Gastroesophageal sphincter (tissue), 4 donors: Measurements from ENCODE around the gene ARHGAP25. TPM values are rescaled to one million over a fixed set of nuclear protein-coding genes. Genes with fewer than 3 reads are reported as not detected.

Experiments
- ATAC-seq: fragments of 150-250 bp; one replicate; pipeline ENCODE4 v1.9.1; 2016; ENCODE audit warnings: mild to moderate bottlenecking, moderate library complexity
- H3K27ac ChIP-seq, 4 donors: fragments of 200-600 bp; sonication (generic) in 3 of 4; 1 replicate in 3 of 4; 2 replicates in 1 of 4; pipeline ENCODE4 v1.5.1; 2016 to 2019
- H3K27me3 ChIP-seq: fragments of 200-600 bp; sonication (generic); one replicate; pipeline ENCODE4 v1.5.1; 2019
- H3K36me3 ChIP-seq, 2 donors: fragments of 200-600 bp; sonication (generic); one replicate each; pipeline ENCODE4 v1.5.1; 2019; ENCODE audit warnings: control low read depth in 1 of 2
- H3K4me1 ChIP-seq, 3 donors: fragments of 200-600 bp; sonication (generic); 1 replicate in 2 of 3; 2 replicates in 1 of 3; pipeline ENCODE4 v1.5.1; 2016 to 2019; ENCODE audit warnings: control low read depth in 2 of 3
- H3K4me3 ChIP-seq, 2 donors: fragments of 200-600 bp; sonication (generic); one replicate each; pipeline ENCODE4 v1.5.1; 2019; ENCODE audit warnings: mild to moderate bottlenecking in 1 of 2, moderate library complexity in 1 of 2
- H3K9me3 ChIP-seq, 3 donors: fragments of 200-600 bp; sonication (generic); one replicate each; pipeline ENCODE4 v1.5.1; 2017 to 2019; ENCODE audit warnings: control low read depth in 2 of 3
- EP300 ChIP-seq: sonication (generic); formaldehyde crosslinking; IDR thresholded peaks from one replicate; pipeline ENCODE4 v1.6.1; 2017; ENCODE audit warnings: antibody characterized with exemption, mild to moderate bottlenecking
- POLR2A ChIP-seq, 2 donors: fragments of 450-650 bp; IDR thresholded peaks; one replicate each; pipeline ENCODE4 v1.6.1; 2017; ENCODE audit warnings: antibody characterized with exemption in 2 of 2, mild to moderate bottlenecking in 2 of 2, moderate library complexity in 1 of 2
- POLR2AphosphoS5 ChIP-seq: sonication (generic); formaldehyde crosslinking; IDR thresholded peaks from one replicate; pipeline ENCODE4 v1.6.1; 2017; ENCODE audit warnings: antibody characterized with exemption
- WGBS, 2 donors: methylation state at CpG; one replicate each; pipeline ENCODE4 v1.1.5; 2018; ENCODE audit warnings: low coverage in 1 of 2; 5-methylcytosine and 5-hydroxymethylcytosine counted together
- total RNA-seq, 4 donors: library from RNA; depleted of rRNA; stranded (reverse); fragments of >200 nt; gene quantifications; one replicate each; pipeline ENCODE4 v1.1.0, GENCODE V29; 2016
- TF ChIP-seq, protein P1 (sequence below), 4 experiments: fragments of 200-600 bp in 2 of 4; fragments of 450-650 bp in 2 of 4; sonication (generic) in 1 of 4; IDR thresholded peaks; one replicate each; pipeline ENCODE4 v1.5.1; 2017 to 2019; ENCODE audit warnings: antibody characterized with exemption in 4 of 4, mild to moderate bottlenecking in 2 of 4, moderate library complexity in 2 of 4

Gene ARHGAP25
- total RNA-seq, 4 donors from 2014 or later = 2.2 to 7.3 (median 4.4) TPM

DNA sequence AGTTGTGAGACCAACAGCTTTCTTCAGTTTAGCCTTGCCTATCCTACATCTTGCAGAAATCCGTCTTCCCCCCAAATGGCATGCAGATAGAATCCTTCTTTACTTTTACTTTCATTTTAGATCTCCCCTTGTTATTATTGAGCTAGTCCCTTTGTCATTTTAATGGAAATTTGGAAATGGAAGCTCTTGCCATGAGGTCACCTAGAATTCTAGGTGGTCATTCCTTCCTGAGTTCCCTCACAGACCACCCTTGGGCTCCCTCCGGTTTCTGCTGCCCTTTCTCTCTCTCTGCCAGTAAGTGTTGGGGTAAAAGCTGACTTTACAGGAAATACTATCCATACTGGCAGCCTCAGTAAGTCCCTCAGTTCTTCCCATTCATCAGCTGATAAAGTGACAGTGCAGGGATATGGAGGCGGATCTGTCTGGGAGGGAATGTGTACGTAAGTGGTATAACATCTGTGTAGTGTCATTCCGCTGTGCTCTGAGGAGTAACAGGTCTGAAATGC, 30.2 kb downstream of the ARHGAP25 start:
- Histone ChIP-seq H3K27me3 (no peaks in the 10 kb centered on the region), H3K36me3 (no peaks in the 10 kb centered on the region), H3K27ac (peak overlapping the region in 1 of 4 donors; percentile 5), H3K9me3 (no peaks in the 10 kb centered on the region), H3K4me3 (no peak overlapping the region), H3K4me1 (peaks cover 0 to 20% (median 0%) of the 10 kb centered on the region in 3 donors)
- TF ChIP-seq, protein P1, sequence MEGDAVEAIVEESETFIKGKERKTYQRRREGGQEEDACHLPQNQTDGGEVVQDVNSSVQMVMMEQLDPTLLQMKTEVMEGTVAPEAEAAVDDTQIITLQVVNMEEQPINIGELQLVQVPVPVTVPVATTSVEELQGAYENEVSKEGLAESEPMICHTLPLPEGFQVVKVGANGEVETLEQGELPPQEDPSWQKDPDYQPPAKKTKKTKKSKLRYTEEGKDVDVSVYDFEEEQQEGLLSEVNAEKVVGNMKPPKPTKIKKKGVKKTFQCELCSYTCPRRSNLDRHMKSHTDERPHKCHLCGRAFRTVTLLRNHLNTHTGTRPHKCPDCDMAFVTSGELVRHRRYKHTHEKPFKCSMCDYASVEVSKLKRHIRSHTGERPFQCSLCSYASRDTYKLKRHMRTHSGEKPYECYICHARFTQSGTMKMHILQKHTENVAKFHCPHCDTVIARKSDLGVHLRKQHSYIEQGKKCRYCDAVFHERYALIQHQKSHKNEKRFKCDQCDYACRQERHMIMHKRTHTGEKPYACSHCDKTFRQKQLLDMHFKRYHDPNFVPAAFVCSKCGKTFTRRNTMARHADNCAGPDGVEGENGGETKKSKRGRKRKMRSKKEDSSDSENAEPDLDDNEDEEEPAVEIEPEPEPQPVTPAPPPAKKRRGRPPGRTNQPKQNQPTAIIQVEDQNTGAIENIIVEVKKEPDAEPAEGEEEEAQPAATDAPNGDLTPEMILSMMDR (IDR thresholded peaks at IDR 0.05) = no peak
- TF ChIP-seq EP300 = no peak
- TF ChIP-seq POLR2A (IDR thresholded peaks at IDR 0.05) = no peak
- no peak for TF ChIP-seq POLR2AphosphoS5
- 43 to 54% methylated on average over 2 to 5 of the region's 5 CpGs for WGBS, 2 donors
- no peak for ATAC-seq

DNA sequence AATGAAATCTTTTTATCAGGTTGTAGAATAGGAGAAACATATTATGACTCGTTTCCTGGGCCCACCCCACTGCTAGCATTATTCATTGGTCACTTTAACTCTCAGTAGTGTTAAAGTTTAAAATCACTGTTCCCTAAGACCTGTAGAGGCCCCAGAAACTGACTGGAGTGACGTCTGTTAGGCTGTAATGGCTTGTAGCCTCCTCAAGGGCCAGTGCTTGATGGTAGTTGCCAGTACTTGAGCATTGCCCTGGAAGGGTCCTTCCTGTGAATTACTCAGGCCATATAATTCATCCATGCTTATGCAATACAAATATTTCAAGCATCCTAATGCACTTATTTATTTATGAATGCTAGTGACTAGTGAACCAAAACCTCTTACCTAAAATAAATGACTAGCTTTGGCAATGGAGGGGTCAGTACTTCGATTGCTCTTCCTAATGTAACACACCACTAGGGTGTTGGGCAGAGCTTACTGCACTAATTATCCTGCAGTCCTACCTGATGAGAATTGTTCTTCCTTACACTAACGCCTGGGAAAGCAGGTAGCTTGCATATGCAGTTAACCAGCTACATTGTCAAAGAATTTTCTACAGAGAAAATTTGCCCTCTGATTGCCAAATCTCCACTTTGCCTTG, 31.2 kb downstream of the ARHGAP25 start:
- H3K9me3 ChIP-seq = no peaks in the 10 kb centered on the region
- H3K27me3 ChIP-seq = no peaks in the 10 kb centered on the region
- TF ChIP-seq POLR2A (IDR thresholded peaks at IDR 0.05) (no peak), POLR2AphosphoS5 (no peak), EP300 (no peak)
- TF ChIP-seq, protein P1 (IDR thresholded peaks at IDR 0.05) = no peak
- H3K36me3 ChIP-seq = no peaks in the 10 kb centered on the region
- no peak for ATAC-seq
- peak overlapping the region in 1 of 4 donors; percentile 29 for H3K27ac ChIP-seq
- no peak overlapping the region for H3K4me3 ChIP-seq
- WGBS, 2 donors = 42 to 68% methylated on average over 2 to 3 of the region's 4 CpGs
- H3K4me1 ChIP-seq = peaks cover 0 to 24% (median 0%) of the 10 kb centered on the region in 3 donors

DNA sequence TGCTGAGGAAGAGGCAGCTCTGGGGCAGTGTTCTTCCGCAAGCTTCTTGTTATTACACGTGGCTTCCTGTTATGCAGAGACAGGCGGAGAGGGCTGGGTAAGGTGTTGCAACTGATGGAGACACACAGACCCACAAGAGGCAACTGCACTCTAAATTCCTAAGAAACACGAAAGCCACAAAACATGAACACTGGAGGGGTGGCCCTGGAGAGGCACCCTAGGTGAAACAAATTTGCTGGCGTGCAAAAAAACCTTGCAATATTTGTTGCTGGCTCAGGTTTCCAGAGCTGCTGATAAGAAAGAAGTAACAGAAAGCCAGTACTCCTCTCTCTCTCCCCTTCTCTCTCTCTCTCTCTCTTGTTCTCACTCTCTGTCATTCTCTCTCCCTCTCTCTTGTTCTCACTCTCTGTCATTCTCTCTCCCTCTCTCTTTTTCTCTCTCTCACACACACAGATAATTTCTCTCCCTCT, 31.8 kb downstream of the ARHGAP25 start:
- 47 to 73% methylated on average over 3 to 4 of the region's 5 CpGs for WGBS, 2 donors
- peak overlapping the region in 1 of 4 donors; percentile 9 for H3K27ac ChIP-seq
- no peaks in the 10 kb centered on the region for H3K9me3 ChIP-seq
- no peak for TF ChIP-seq POLR2A (IDR thresholded peaks at IDR 0.05)
- TF ChIP-seq EP300 = no peak
- TF ChIP-seq, protein P1 (IDR thresholded peaks at IDR 0.05) = no peak
- TF ChIP-seq POLR2AphosphoS5 = no peak
- no peaks in the 10 kb centered on the region for H3K36me3 ChIP-seq
- ATAC-seq = peak; percentile 63
- no peak overlapping the region for H3K4me3 ChIP-seq
- no peaks in the 10 kb centered on the region for H3K27me3 ChIP-seq
- peaks cover 0 to 30% (median 3%) of the 10 kb centered on the region in 3 donors for H3K4me1 ChIP-seq

DNA sequence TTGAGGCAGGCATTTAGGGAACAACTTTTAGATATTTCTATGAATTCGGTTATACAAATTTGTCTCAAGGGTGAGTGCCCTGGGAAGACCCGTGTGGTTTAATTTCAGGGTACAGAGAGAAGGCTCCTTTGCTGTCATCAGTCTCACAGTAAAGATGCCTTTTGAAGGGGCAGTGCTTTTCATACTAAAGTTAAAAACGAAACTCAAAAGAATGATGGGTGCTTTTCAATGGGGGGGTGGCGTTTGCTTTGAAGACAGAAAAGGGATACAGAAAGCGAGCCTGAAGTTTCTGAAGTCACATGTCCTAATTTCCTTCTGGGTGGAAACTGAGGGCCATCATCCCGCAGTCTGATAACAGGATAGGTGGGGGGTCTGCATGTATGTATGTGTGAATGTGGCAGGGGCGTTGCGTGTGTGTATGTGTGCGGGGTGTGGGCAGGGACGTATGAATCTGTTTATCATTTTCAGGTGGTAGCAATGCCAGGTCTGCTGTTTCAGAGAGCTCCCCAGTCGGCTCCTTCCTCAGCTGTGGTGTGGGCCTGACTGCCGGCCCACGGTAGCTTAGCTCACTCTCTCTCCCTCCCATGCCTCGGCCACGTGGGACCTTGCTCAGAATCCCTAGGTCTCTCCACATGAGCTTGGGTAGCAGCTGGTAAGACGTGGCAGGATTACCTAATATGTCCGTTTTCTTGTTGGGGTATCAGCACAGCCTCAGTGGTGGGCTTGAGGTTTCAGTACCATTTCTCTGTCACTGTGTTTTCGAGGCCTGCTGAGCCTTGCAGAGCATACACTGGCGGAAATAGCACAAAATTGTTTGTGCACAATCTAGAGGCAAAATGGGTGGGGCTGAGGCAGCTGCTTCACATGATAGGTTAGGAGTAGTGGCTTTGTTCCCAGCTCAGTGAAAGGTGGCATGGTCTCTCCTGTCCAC, 32.7 kb downstream of the ARHGAP25 start:
- Histone ChIP-seq H3K27ac (peak overlapping the region in 1 of 4 donors; percentile 8), H3K4me3 (no peak overlapping the region), H3K4me1 (peaks cover 0 to 38% (median 3%) of the 10 kb centered on the region in 3 donors), H3K9me3 (no peaks in the 10 kb centered on the region), H3K36me3 (no peaks in the 10 kb centered on the region), H3K27me3 (no peaks in the 10 kb centered on the region)
- WGBS, 2 donors = 87 to 94% methylated on average over 8 to 11 of the region's 19 CpGs
- no peak for ATAC-seq
- TF ChIP-seq POLR2AphosphoS5 (no peak), EP300 (no peak), POLR2A (IDR thresholded peaks at IDR 0.05) (no peak)
- TF ChIP-seq, protein P1 (IDR thresholded peaks at IDR 0.05) = no peak
